Central memory CD8-positive, alpha-beta T cell (primary cell): ENCODE data around the gene MRGPRG.
"Not testable (repeated sequence)": the region's sequence is repeated elsewhere in the genome, so short reads cannot be mapped to it uniquely, and the experiment has no call there.

Experiments used
- ATAC-seq: fragments of 150-1000 bp; cut with Tn5 transposase; replicated peaks from 2 replicates; pipeline ENCODE4 v1.10.0; 2022; ENCODE audit warnings: mild to moderate bottlenecking, moderate FRiP score, moderate number of reproducible peaks; ENCODE audit not compliant: poor library complexity, severe bottlenecking; ENCODE audit errors: extremely low read depth
- DNase-seq, 2 donors: peaks; one replicate each; pipeline ENCODE4 v3.0.0; 2021; ENCODE audit warnings: low spot score in 2 of 2
- H3K27ac Mint-ChIP-seq: one replicate; pipeline ENCODE4 v1.8.0; 2022; ENCODE audit warnings: low read depth, mild to moderate bottlenecking, moderate library complexity, mixed read lengths
- H3K27me3 Mint-ChIP-seq: one replicate; pipeline ENCODE4 v1.8.0; 2022; ENCODE audit warnings: mixed read lengths
- H3K36me3 Mint-ChIP-seq: one replicate; pipeline ENCODE4 v1.8.0; 2022; ENCODE audit warnings: mild to moderate bottlenecking, moderate library complexity, mixed read lengths; ENCODE audit not compliant: insufficient read depth
- H3K4me1 Mint-ChIP-seq: one replicate; pipeline ENCODE4 v1.8.0; 2022; ENCODE audit warnings: mixed read lengths
- H3K4me3 Mint-ChIP-seq: one replicate; pipeline ENCODE4 v1.8.0; 2022; ENCODE audit warnings: mild to moderate bottlenecking, moderate library complexity, mixed read lengths
- H3K9me3 Mint-ChIP-seq: one replicate; pipeline ENCODE4 v1.8.0; 2022; ENCODE audit warnings: mixed read lengths

MRGPRG gene

DNA sequence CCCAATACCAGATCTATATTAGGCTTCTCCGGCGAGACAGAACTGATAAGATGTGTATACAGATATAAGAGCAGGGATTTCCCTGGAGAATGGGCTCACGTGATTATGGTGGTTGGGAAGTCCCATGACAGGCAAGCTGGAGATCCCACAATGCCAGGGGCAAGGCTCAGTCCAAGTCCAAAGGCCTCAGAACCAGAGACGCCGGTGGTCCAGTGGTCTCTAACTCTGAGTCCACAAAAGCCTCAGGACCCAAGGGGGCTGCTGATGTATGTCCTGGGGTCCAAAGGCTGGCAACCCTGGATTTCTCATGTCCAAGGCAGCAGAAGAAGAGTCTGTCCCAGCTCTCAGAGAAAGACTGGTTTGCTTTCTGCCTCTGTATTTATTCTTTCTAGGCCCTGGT is 37.7 kb downstream of the MRGPRG start:
- Mint-ChIP-seq H3K4me1 (no peaks in the 10 kb centered on the region), H3K27me3 (no peaks in the 10 kb centered on the region), H3K4me3 (no peak overlapping the region), H3K36me3 (no peaks in the 10 kb centered on the region), H3K27ac (no peak overlapping the region), H3K9me3 (peaks cover under 1% of the 10 kb centered on the region)
- DNase-seq, result no peak
- ATAC-seq, result no peak

DNA sequence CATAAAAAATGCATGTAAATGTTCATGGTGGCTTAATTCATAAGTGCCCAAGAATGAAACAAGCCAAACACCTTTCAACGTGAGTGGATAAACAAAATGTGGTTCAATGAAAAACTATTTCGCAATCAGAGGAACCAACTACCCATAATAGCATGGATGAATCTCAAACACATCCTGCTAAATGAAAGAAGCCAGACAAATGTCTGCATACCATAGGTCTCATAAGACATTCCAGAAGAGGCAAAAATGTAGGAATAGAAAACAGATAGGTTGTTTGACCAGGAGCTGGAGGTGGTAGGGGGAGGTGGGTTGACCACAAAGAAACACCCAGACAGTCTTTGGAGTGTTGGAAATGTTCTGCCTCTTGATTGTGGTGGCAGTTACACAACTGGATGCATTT is 40.3 kb downstream of the MRGPRG start:
- no peaks in the 10 kb centered on the region for H3K4me1 Mint-ChIP-seq
- H3K36me3 Mint-ChIP-seq, result no peaks in the 10 kb centered on the region
- no peak for DNase-seq
- H3K4me3 Mint-ChIP-seq, result no peak overlapping the region
- H3K9me3 Mint-ChIP-seq, result peaks cover 6% of the 10 kb centered on the region
- no peaks in the 10 kb centered on the region for H3K27me3 Mint-ChIP-seq
- H3K27ac Mint-ChIP-seq, result no peak overlapping the region
- ATAC-seq, result no peak

DNA sequence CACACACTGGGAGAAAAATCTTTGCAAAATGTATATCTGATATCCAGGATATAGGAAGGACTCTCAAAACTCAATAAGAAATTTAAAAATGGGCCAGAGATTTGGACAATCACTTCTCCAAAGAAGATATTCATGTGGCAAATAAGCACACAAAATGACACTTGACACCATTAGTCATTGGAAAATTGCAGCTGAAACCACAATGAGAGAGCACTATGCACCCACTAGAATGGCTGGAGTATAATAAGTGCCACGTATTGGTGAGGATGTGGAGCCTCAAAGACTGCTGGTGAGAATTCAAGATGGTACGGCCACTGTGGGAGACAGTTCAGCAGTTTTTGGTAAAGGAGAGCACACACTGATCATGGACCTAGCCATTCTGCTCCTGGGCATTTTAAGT is 40.7 kb downstream of the MRGPRG start:
- no peak for ATAC-seq
- DNase-seq, result no peak
- H3K36me3 Mint-ChIP-seq, result no peaks in the 10 kb centered on the region
- H3K4me3 Mint-ChIP-seq, result no peak overlapping the region
- H3K4me1 Mint-ChIP-seq, result no peaks in the 10 kb centered on the region
- H3K27me3 Mint-ChIP-seq, result no peaks in the 10 kb centered on the region
- peaks cover 6% of the 10 kb centered on the region for H3K9me3 Mint-ChIP-seq
- H3K27ac Mint-ChIP-seq, result no peak overlapping the region

DNA sequence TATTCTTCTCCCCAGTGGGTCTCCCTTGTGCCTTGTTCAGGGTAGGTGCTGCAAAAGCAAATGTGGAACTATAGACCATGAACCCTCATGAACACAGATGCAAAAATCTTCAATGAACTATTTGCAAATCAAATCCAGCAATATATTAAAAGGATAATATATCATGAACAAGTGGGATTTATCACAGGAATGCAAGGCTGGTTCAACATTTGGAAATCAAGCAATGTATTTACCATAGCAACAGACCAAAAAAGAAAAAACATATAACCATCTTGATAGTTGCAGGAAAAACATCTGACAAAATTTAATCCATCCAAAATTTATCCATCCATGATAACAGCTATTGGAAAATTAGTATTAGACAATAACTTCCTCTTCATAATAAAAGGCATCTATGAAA is 42.1 kb downstream of the MRGPRG start:
- Mint-ChIP-seq H3K36me3 (no peaks in the 10 kb centered on the region), H3K4me3 (no peak overlapping the region), H3K4me1 (no peaks in the 10 kb centered on the region), H3K9me3 (peaks cover 6% of the 10 kb centered on the region), H3K27me3 (no peaks in the 10 kb centered on the region), H3K27ac (no peak overlapping the region)
- DNase-seq (no peak), ATAC-seq (no peak)

DNA sequence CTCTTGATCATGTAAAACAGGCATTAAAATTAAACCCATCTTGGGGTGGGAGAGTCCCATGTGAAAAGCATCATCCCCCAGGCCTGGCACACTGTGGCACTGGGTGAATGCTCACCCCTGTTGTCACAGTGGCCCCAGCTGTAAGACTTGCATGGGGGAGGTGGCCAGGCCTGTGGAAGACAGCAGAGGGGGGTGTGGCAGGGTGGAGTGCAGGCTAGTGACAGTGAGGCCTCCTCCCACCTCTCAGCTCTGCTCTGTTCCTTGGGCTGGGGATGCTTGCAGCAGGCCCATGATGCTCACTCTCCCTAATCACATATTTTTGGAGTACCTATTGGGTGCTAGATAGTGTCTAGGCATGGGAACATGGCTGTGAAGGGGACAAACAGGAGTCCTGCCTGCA is 43.4 kb downstream of the MRGPRG start:
- Mint-ChIP-seq H3K4me3 (no peak overlapping the region), H3K27me3 (peaks cover 1% of the 10 kb centered on the region), H3K9me3 (peaks cover 6% of the 10 kb centered on the region), H3K27ac (no peak overlapping the region), H3K36me3 (no peaks in the 10 kb centered on the region), H3K4me1 (no peaks in the 10 kb centered on the region)
- DNase-seq (no peak), ATAC-seq (no peak)

DNA sequence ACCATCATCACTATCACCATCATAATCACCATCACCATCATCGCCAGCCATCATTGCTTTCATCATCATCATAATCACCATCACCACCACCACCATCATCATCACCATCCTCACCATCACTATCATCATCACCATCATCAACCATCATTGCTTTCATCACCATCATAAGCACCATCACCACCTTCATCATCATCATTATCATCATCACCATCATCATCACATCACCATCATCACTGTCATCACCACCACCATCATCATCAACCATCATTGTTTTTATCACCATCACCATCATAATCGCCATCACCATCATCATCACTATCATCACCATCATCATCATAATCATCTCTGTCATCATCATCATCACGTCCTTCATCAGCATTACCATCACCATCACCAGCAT is 44.2 kb downstream of the MRGPRG start:
- Mint-ChIP-seq H3K4me3 (no peak overlapping the region), H3K27ac (no peak overlapping the region), H3K9me3 (peaks cover 6% of the 10 kb centered on the region), H3K4me1 (peaks cover 5% of the 10 kb centered on the region), H3K36me3 (no peaks in the 10 kb centered on the region), H3K27me3 (peaks cover 9% of the 10 kb centered on the region)
- DNase-seq, result no peak
- no peak for ATAC-seq

DNA sequence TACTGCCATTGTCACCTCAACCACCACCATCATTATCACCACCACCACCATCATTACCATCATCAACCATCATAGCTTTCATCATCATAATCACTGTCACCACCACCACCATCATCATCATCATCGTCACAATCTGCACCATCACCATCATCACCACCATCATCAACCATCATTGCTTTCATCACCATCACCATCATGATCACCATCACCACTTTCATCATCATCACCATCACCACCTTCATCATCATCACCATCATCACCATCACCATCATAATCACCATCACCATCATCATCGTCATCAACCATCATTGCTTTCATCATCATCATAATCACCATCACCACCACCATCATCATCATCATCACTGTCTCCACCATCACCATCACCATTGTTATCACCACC is 44.8 kb downstream of the MRGPRG start:
- DNase-seq (no peak), ATAC-seq (no peak)
- Mint-ChIP-seq H3K27ac (no peak overlapping the region), H3K9me3 (peaks cover 6% of the 10 kb centered on the region), H3K4me3 (no peak overlapping the region), H3K36me3 (no peaks in the 10 kb centered on the region), H3K27me3 (peaks cover 10% of the 10 kb centered on the region), H3K4me1 (peaks cover 5% of the 10 kb centered on the region)

DNA sequence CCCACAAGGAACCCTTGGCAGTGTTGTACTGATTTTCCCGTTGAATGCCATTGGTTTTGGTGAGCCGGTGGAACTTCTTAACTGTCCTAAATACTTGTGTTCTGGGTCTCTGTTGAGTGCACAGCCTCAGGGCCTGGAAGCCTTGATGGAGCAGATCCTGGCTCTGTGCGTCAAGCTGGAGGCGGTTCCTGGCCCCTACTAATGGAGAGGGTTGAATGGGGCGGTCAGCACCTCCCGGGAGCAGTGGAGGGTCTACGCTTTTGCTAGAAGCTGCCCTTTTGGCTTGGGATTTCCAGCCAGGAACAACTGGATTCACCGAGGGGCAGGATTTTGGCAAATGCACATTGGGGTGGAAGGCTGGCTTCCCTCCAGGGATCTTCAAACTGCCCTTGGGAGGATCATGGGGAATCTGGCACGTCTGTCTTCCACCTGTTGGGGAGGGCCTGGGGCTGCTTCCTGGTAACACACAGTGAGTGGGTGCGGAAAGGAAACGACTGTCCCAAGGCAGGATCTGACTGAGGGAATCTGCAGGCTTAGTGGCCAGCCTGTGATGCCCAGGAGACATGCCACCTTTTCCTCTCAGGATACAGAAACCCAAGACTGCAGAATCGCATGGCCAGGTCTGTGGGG is 46.6 kb downstream of the MRGPRG start:
- no peak overlapping the region for H3K4me3 Mint-ChIP-seq
- no peak for ATAC-seq
- H3K36me3 Mint-ChIP-seq, result no peaks in the 10 kb centered on the region
- H3K9me3 Mint-ChIP-seq, result peaks cover 6% of the 10 kb centered on the region
- H3K27ac Mint-ChIP-seq, result no peak overlapping the region
- no peak for DNase-seq
- H3K27me3 Mint-ChIP-seq, result peaks cover 10% of the 10 kb centered on the region
- peaks cover 5% of the 10 kb centered on the region for H3K4me1 Mint-ChIP-seq

DNA sequence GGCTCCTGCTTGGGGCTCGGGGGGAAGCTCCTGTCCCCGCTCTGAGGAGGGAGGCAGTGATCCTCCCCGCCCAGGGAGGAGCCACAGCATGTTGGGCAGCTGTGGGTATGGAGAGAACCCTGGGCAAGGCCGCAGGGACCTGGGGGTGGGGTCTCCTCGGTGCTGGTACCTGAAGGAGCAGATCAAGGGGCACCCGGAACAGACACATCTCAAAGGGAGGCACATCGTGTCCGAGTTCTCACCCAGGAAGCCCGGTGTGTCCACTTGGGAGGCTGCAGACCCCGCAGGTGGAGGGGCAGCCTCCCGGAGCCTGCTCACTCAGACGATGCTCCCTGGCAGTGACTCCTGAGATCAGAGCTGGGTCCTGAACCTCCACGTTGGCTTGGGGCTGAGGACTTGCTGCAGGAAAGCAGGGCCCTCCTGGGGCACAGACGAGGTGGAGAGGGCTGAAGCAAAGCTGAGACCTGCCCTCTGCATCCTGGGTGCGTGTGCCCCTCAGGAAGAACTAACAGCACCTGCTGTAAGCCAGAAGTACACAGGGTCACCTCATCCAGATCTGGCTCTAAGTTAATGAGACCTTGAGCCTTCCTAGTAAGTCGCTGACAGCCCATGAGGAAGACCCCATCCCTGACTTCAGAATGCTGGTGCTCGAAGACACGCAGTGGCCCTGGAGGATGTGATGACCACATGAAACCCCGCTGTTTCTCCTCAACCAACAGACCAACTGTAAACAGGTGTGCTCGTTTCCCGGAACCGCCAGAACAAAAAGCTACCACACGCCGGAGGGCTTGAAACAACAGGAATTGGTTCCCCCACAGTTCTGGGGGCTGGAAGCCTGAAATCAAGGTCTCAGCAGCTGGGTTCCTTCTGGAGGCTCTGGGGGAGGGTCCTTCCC is 47.6 kb downstream of the MRGPRG start:
- Mint-ChIP-seq H3K9me3 (peaks cover 6% of the 10 kb centered on the region), H3K27ac (no peak overlapping the region), H3K4me1 (peaks cover 5% of the 10 kb centered on the region), H3K4me3 (no peak overlapping the region), H3K27me3 (peaks cover 10% of the 10 kb centered on the region), H3K36me3 (no peaks in the 10 kb centered on the region)
- DNase-seq, result no peak
- no peak for ATAC-seq

DNA sequence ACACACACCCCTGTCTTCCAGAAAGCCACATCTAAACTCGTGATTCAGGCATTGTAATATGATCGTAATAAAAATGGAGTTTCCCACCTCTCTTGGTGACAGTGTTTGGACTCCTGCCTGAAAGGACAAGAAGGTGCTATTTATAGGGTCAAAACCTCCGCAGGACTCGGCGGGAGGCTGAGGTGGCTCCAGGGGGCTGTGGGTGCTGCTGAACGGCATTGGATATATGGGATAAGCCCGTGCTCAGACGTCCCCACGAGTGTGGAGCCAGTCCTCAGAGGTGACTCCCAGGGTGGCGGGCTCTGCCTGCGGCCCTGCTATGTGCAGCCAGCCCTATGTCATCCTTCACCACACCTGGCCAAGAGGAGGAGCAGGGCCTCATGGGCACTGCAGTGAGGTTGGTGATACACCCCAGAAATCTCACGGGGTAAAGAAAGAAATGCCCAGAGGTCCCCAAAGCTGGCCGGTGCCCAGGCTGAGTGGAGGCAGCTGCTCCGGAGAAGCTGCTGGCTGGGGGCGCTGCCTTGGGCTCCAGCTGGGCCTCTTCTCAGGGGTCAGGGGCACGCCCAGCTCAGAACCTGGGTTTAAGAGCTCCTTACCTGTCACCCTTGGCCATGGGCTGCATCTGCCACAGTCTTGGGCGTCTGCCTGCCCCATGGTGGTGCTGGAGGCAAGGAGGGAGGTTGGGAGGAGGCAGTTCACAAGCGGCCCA is 48.4 kb downstream of the MRGPRG start:
- peaks cover 11% of the 10 kb centered on the region for H3K4me1 Mint-ChIP-seq
- H3K27ac Mint-ChIP-seq, result peak overlapping the region; percentile 5
- peaks cover 17% of the 10 kb centered on the region for H3K27me3 Mint-ChIP-seq
- H3K36me3 Mint-ChIP-seq, result no peaks in the 10 kb centered on the region
- H3K4me3 Mint-ChIP-seq, result peak overlapping the region; percentile 21
- no peak for ATAC-seq
- no peak for DNase-seq
- no peaks in the 10 kb centered on the region for H3K9me3 Mint-ChIP-seq

DNA sequence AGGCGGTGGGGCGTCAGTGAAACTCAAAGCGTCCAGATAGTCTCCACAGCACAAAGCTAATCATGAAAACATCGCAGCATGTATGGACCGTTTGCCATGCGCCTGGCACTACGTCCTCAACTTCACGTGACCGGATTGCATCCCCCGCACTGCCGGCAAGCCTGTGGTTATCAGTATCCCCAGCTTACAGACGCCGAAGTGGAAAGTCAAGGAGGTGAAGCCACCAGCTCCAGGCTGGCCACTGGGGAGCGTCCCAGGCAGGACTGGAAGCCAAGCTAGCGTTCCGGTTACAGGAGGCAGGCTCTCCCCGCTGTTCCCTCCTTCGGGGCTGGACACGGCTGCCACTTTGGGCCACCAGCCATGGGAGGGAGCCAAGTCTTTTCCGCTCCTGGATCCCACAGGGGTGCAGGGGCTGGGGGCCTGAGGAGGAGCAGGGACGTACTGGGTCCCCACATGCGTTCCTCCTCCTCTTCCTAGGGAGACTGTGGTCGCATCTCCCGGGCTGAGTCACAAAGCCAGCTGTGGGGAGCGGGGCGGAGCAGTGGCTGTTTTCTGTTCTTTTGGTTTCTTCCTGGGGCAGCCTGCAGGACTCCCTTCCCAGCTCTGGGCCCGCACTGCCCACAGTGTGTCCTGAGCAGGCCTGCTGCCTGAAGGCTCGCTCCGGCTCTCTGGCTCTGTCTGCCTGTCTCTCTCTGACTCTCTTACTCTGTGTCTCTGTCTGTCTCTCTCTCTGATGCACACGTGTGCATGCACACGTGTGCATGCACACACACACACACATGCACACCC is 49.2 kb downstream of the MRGPRG start:
- peaks cover 17% of the 10 kb centered on the region for H3K27me3 Mint-ChIP-seq
- no peaks in the 10 kb centered on the region for H3K36me3 Mint-ChIP-seq
- H3K9me3 Mint-ChIP-seq, result no peaks in the 10 kb centered on the region
- ATAC-seq, result no peak
- H3K4me1 Mint-ChIP-seq, result peaks cover 11% of the 10 kb centered on the region
- peak overlapping the region; percentile 21 for H3K4me3 Mint-ChIP-seq
- H3K27ac Mint-ChIP-seq, result peak overlapping the region; percentile 5
- no peak for DNase-seq

DNA sequence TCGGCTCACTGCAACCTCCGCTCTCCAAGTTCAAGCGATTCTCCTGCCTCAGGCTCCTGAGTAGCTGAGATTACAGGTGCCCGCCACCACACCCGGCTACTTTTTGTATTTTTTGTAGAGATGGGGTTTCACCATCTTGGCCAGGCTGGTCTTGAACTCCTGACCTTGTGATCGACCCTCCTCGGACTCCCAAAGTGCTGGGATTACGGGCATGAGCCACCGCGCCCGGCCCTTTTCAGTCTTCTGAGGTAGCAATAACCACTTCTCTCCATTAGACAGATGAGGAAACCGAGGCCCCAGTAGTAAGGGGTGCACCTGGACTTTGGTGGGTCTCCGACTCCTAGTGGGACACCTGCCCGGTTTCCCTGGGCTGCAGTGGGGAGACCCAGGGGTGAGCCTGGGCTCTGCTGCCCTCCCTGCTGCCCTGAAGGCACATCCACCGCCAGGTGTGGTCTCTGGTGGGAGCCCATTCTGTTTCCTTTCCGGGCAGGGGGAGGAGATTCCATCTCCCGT is 49.8 kb downstream of the MRGPRG start:
- H3K4me1 Mint-ChIP-seq, result peaks cover 13% of the 10 kb centered on the region
- not testable (repeated sequence) for H3K9me3 Mint-ChIP-seq, ATAC-seq, DNase-seq, H3K27ac Mint-ChIP-seq, H3K4me3 Mint-ChIP-seq, H3K36me3 Mint-ChIP-seq
- H3K27me3 Mint-ChIP-seq, result peaks cover 17% of the 10 kb centered on the region
